HG02588 (cell line): ENCODE measurements around the gene FAM20A.

Experiments used
- ATAC-seq: cut with Tn5 transposase; IDR thresholded peaks from one replicate; pipeline ENCODE4 v1.9.1; 2021; ENCODE audit warnings: mild to moderate bottlenecking, moderate library complexity; ENCODE audit not compliant: unreplicated experiment

FAM20A gene

GRCh38 chr17:68610554-68610953, 9.4 kb upstream of the FAM20A start:
- ATAC-seq = no peak

GRCh38 chr17:68608515-68609130, 7.5 kb upstream of the FAM20A start:
- no peak for ATAC-seq

GRCh38 chr17:68606451-68607307, 5.5 kb upstream of the FAM20A start:
- no peak for ATAC-seq

- no peak for ATAC-seq
These were observed 4.7 kb upstream of the FAM20A start for GRCh38 chr17:68605914-68606313.

GRCh38 chr17:68603656-68604055, 2.5 kb upstream of the FAM20A start:
- ATAC-seq = no peak

GRCh38 chr17:68603027-68603426, 1.9 kb upstream of the FAM20A start:
- ATAC-seq = no peak

- ATAC-seq = no peak
These were observed 1.1 kb upstream of the FAM20A start for GRCh38 chr17:68602289-68602688.

GRCh38 chr17:68601565-68602288, 560 bp upstream of the FAM20A start:
- ATAC-seq = no peak

GRCh38 chr17:68600067-68600930, 868 bp downstream of the FAM20A start:
- ATAC-seq = no peak

- ATAC-seq = no peak
These were observed 1.6 kb downstream of the FAM20A start for GRCh38 chr17:68599552-68600066.

- no peak for ATAC-seq
These were observed 2.1 kb downstream of the FAM20A start for GRCh38 chr17:68599091-68599490.

- no peak for ATAC-seq
These were observed 2.6 kb downstream of the FAM20A start for GRCh38 chr17:68598545-68598961.

GRCh38 chr17:68598074-68598473, 3.1 kb downstream of the FAM20A start:
- ATAC-seq = no peak

- ATAC-seq = no peak
These were observed 4.7 kb downstream of the FAM20A start for GRCh38 chr17:68596411-68596945.

GRCh38 chr17:68595986-68596385, 5.2 kb downstream of the FAM20A start:
- ATAC-seq = no peak

GRCh38 chr17:68595496-68595895, 5.7 kb downstream of the FAM20A start:
- no peak for ATAC-seq

GRCh38 chr17:68594552-68594951, 6.6 kb downstream of the FAM20A start:
- ATAC-seq = no peak

GRCh38 chr17:68592682-68593641, 8.2 kb downstream of the FAM20A start:
- ATAC-seq = no peak

GRCh38 chr17:68592009-68592408, 9.2 kb downstream of the FAM20A start:
- no peak for ATAC-seq
